HG03060 (cell line): ENCODE data around the gene TLR9.

Source experiments
- ATAC-seq: cut with Tn5 transposase; IDR thresholded peaks from one replicate; pipeline ENCODE4 v1.9.1; 2021; ENCODE audit warnings: low read depth, moderate number of reproducible peaks; ENCODE audit not compliant: unreplicated experiment

TLR9 gene

DNA sequence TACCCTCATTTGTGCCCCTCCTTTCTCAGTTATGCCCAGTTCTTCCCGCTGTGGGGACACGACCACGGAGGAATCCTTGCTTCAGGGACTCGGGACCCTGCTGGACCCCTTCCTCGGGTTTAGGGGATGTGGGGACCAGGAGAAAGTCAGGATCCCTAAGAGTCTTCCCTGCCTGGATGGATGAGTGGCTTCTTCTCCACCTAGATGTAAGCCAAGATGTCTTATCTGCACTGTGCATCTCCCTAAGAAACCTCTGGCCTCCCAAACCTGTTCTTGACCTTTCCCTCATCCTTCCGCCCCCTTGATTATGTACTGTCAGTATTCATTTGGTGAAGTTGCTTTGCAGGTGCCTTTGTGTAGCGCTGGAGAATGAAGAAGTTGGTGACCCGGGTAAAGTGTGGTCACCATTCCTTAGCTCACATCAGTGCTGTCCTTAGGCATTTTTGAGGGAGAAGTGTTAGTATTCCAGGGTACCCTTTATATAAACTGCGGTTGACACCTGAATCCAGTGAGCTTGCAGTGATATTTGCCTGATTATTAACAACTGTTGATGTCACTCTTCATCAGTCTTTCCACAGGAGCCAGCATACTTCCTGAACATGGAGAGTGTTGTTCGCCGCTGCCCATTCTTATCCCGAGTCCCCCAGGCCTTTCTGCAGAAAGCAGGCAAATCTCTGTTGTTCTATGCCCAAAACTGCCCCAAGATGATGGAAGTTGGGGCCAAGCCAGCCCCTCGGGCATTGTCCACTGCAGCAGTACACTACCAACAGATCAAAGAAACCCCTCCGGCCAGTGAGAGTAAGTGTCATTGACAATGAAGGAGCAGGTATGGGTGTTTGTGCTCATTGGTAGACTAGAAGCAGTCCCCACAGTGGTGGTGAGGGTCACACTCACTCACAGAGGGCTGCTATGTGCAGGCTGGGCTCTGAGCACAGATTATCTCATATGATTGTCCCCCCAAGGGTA is 26.5 kb downstream of the TLR9 start:
- no peak for ATAC-seq

DNA sequence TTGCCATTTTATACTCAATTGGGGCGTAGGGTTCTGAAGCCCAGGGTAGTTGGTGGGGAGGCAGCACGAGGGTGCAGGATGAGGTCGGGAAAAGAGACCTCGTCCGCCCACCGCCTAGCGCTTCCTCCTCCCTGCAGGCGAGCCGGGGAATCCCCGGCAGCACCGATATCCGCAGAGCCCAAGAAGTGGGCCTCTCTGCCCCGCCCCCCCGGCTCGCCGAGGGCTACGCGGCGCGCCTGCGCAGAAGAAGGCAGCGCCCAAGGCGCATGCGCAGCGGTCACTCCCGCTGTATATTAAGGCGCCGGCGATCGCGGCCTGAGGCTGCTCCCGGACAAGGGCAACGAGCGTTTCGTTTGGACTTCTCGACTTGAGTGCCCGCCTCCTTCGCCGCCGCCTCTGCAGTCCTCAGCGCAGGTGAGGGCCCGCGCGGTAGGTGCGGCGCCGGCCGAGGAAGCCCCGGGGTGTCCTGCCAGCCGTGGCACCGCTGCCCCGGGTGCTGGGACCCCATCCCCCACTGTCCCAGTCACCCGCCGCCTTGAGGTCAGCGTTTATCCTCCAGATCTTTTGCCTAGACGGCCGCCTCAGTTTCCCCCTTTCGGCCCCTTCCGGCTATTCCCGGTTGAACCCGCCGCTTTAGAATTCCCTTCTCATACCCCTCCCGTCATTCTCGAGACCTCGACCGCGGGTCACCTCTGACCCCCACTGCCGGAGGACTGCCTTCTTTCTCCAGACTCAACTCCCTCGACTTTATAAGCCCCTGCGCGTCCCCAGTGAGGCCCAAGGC is 27.4 kb downstream of the TLR9 start, which contains the start of gene ALAS1:
ALAS1 (plus strand) TSS at position 319 of the 784 bp plus-strand sequence. CDS start 1,082 bp downstream, outside the sequence.
- peak; percentile 82 for ATAC-seq

DNA sequence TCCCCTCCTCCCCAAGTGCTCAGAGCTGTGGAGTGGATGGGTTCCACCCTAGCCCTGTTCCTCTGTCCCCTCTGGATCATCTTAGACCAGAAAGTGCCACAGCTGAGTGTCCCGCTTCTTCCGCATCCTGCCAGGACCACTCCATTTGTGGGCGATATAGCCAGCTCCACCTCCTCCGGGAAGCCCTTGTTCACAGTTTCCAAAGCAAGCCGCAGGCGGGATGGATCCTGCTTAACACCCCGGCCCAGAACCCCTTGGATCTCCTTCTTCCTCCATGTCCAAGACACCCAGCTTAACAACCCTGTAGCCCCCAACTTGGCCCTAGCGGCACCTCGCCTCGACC is 28.0 kb downstream of the TLR9 start:
- no peak for ATAC-seq

DNA sequence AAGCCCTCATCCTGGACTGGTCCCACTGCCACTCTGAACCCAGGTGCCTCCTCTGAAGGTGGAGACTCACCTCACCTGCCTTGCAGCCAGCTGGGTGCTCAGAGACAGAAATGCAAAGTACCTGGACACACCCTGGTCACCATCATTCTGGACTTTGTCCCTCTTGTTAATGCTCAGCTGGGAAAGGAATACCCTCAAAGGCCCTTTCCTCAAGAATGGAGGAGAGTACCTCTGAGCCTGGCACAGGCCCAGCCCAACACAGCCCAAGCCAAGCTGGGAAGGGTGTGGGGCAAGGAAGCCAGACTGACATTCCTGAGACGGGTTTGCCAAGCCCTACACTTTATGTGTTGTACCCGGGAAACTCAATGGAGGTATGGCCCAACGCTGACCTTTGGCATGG is 28.5 kb downstream of the TLR9 start:
- no peak for ATAC-seq

DNA sequence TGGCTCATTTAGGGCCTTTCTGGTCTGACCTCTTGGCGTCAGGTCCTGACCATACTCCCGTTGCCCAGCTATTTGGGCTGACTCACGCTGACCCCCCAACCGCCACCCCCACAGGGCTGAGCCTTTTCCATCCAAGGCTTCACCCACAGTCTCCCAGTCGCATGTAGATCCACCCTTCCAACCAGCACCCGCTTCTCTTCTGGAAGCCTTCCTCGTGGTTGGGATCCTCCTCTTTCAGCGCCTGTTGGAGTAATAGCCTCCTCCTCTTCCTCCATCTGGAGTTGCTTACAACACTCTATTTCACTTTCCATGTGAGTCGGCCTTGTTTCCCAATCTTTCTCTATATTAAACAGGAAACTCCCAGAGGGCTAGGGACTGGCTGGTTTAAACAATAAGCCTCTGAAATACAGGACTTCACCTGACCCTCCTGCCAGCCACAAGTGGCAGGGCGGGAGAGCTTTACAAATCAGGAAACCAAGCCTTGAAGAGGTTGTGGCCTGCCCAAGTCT is 29.6 kb downstream of the TLR9 start:
- no peak for ATAC-seq

DNA sequence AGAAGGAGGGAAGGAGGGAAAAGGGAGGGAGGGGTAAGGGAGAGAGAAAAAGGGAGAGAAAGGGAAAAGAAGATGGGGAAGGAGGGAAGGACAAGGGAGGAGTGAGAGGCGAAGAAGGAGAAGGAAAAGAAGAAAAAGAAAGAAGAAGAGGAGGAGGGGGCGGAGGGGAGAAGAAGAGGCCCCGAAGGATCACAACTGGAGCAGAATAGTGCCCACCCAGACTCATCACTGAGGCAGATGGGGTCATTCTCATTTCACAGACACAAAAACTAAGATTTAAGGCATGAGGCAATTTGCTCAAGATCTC is 30.2 kb downstream of the TLR9 start:
- no peak for ATAC-seq

DNA sequence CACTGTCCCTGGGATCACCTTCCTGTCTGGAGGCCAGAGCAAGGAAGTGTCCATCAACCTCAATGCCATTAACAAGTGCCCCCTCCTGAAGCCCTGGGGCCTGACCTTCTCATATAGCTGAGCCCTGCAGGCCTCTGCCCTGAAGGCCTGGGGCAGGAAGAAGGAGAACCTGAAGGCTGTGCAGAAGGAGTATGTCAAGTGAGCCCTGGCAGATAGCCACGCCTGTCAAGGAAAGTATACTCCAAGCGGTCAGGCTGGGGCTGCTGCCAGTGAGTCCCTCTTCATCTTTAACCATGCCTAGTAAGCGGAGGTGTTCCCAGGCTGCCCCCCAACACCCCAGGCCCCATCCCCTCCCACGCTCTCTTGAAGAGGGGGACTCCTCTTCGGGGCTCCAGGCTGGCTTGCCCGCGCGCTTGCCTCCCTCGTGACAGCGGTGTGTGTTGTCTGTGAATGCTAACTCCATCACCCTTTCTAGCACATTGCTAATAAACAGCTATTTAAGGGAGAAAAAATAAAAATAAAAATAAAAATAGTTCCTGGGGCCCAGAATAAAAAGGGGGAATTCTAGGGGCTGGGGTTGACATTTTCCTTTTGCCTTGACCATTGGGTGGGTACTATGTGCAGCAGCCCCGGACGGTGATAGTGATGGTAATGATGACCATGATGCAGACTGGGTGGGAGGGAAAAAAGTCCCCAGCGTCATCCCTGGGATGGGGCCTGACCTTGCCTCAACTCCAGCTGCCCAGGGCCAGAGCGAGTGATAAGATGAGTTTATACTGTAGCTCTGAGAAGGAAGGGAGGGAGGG is 30.8 kb downstream of the TLR9 start:
- ATAC-seq: no peak

DNA sequence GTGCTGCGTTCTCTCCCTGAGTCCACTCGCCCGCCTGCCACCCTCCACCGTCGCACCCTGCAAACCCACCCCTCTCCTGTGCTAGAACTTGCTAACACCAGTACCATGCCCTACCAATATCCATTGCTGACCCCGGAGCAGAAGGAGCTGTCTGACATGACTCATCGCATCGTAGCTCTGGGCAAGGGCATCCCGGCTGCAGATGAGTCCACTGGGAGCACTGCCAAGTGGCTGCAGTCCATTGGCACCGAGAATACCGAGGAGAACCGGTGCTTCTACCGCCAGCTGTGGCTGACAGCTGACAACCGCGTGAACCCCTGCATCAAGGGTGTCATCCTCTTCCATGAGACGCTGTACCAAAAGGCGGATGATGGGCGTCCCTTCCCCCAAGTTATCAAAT is 32.4 kb downstream of the TLR9 start:
- ATAC-seq: no peak

DNA sequence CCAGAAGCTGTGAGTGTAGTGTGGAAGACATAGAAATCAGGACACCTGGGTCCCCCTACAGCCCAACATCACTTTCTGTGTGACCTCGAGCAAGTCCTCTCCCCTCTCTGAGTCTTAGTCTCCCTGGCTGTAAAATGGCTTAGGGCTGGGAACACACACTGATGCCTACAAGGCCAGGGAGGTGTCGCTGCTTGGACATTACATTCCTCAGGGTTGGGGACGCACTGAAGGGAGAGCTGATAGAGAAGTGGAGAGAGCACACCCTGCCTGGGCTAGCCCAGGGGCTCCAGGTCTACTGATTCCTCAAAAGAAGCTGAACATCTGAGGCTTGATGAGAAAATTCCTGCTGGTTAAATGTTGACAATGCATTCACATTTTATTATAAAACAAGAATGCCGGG is 33.8 kb downstream of the TLR9 start:
- ATAC-seq: no peak

DNA sequence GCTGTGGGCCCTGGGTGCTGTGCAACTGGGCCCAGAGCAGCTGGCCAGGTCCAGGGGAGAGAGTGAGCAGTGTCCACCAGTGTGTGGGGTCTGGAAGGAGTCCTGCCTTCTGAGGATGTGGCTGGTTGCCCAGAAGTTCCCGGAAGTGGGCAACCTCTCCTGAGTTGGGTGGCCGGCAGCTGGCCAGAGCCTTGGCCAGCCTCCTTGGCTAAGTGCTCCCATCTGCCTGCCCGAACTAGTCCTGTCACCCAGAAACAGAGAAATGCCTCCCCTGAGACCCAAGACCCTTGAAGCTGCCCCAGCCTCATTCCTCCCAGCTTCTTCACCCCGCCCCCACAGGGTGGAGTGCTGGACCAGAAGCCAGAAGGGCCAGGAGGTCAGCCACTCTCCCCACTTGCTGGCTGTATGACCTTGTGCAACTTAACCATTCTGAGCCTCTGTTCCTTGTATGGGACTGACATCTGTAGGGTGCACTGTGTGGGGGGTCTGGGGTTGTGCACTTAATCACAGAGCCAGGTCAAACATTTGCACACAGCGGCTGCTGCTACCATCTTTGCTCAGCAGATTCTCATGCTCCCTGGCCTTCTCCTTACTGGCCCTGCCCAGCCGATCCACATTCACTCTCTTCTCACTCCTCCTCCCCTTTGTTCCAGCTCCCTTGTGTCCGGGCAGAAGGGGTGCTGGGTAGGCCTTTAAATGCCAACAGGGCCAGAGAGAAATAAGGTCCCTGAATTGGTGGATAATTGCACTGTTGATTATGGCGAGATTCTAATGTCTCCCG is 35.0 kb downstream of the TLR9 start:
- no peak for ATAC-seq

DNA sequence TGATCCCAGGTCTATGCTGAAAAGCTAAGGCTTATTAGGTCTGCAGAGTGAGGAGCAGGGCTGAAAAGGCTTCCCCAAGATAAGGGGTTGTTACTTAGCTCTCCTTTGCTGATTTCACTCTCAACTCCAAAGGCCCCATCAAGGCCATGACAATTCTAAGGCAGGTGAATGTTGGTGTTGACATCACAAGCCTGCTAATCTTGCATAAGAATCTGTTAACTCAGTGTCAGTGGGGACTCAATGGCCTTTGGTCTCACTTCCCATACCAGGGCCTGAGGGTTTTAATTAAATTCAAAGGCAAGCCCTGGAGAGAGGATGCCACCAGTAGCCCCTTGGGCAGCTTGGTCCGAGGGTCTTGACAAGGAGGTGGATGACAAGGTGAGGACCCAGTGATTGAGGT is 36.9 kb downstream of the TLR9 start:
- ATAC-seq: no peak

DNA sequence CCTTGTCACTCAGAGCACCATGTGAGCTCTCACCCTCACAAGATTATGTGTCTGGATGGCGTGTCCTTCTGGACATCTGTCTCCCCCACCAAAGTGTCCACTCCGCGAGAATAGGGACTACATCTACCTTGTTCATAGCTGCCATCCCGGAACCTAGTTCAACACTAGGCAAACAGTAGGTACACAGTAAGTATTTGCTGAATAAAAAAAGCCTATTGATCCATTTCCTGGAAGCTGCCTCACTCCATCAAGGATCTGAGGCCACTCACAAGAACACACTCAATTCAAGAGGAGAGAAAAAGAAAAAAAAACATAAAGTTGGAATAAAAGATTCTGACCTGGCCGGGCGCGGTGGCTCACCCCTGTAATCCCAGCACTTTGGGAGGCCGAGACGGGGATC is 38.7 kb downstream of the TLR9 start:
- no peak for ATAC-seq

DNA sequence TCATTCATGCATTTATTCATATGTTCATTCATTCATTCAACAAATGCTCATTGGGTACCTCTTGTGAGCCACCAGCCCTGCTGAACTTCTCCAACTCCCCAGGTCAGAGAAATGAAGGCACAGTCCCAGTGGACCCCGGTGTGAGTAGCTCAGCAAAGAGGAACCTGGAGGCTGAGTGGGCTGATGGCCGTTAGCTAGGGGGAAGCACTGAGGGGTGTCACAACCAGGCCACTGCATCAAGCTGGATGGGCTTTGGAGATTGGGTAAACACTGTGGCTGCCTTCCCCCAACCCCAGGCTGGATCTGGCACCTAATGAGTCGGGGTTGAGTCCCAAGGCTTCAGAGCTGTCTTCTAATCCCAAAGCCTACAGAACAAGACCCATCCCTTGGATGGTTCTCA is 39.6 kb downstream of the TLR9 start:
- no peak for ATAC-seq

DNA sequence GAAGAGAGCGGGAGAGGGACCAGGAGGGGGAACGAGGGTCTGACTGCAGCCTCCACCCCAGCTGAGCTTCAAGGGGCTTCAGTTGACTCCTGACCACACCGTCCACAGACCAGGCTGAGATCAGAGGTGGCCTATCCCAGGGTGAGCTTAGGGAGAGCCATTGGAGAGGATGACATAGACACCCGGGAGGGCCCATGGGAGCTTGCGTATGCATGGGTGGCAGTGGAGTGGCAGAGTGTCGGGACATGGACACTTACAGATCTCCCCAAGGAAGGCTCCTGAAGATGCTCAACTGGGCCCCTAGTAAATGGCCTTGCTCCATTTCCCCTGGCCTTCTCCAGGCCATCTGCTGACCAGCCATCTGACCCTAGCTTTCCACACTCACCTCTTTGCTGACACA is 40.1 kb downstream of the TLR9 start:
- no peak for ATAC-seq

DNA sequence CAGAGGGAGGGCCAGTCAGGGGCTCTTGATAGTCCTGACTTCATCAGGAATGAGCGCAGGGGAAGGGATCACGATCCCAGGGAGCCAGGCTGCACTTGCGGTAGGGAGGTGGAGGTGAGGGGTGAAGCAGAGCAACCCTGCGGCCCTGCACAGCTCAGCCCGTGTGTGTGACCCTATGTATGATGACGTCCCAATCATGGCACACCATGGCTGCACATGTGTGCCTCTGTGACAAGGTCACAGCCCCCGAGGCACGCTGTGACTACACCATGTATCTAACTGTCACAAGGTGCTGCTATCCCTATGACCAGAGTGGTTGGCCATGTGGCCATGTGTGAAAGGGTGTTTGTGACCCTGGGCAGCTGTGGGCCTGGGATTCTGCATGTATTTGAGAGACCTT is 40.8 kb downstream of the TLR9 start:
- no peak for ATAC-seq

DNA sequence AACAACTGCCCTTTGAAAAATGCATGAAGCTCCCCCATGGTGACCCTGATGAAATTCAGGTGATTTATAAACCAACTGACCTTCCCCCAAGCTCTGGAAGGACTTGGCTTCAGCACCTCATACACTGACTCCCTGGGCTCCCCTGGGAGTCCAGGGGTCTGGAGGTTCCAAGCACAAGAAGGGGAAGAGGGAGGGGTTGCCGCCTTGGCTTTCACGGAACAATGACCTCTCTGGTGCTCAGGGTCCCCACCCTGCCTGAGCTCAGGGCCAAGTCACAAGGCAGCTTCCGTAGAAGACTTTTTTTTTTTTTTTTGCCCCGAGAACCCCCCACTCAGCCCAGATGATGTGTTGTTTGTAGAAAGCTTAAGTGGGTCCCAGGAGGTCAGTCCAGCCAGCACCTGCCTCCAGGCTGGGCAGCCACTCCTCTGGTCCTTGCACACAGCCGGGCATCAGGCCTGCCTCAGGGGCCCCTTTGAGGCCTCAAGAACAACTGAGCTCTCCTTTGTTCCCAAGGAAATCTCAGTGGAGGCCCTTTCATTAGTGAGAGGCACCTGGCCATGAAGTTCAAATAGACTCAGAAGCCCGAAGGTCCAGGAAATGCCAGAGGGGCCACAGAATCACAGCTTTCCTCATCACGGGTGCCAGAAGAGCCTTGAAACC is 41.5 kb downstream of the TLR9 start:
- no peak for ATAC-seq

DNA sequence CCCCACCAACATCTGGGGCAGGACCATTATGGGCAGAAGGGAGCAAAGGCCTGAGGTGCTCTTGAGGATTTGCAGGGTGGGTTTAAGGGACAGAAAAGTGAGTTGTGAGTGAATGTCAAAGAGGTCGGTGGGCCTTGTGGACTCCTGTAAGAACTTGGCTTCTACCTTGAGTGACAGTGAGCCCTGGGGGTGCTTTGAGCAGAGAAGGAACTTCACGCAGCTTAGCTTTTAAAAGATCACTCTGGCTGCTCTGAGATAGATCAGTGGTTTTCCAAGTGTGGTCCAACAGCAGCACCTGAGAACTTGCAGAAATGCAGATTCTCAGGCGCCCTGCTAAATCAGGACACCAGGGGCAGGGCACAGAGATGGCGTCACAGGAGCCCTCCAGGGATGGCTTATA is 42.8 kb downstream of the TLR9 start:
- ATAC-seq: no peak

DNA sequence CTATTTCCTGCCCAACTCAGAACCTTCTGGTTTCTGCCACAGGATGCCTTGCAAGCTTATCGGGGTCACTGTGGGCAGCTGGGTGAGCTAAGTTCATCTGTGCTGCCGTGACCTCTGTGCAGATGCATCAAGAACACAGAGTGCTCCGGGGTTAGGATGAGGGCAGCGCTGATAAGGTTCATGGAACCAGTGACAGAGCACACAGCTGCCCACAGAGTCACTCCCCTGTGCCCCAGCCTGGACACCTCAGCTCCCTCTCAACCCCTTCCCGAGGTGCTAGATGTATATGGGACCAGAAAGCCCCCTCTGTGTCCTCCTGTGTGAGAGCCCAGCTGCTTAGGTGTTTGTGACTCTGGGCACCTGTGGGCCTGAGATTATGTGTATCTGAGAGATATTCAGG is 43.2 kb downstream of the TLR9 start:
- ATAC-seq: no peak

DNA sequence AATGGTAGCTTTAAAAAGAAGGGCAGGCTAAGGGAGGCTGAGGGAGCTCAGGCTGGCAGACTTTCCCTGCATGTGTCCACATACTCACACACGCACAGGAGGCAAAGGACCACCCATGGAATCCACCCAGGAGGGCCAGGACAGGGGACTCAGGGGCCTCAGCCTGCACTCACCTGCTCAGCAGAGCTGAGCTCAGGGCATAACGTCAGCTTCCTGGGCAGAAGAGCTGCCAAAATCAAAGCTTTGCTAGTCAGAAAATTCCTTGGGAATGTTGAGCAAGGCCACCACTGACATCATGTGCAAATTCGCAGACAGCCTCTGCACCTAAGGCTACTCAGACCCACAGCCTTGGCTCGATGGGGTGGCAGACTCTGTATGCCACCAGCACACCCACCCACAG is 43.9 kb downstream of the TLR9 start:
- no peak for ATAC-seq

DNA sequence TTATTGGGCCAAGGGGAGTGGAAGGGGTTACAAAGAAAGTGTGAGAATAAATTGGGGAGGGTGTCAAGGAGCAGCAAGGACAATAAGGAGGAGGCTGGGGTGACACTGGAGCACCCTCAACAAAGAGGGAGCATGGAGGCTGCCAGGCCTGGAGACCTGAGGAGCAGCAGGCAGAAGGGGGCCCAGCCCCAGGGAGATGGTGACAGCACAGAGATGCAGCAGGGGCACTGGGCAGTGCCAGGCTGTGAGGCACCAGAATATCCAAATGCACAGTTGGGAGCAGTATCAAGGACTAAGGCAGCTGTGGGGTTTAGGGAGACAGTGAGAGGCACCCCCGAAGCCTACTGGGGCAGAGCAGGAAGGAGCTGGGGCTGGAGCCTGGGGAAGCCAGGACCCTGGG is 46.9 kb downstream of the TLR9 start:
- ATAC-seq: no peak
